ENCODE measurements around the gene ZNF438. TPM values are rescaled to one million over a fixed set of nuclear protein-coding genes. Genes with fewer than 3 reads are reported as not detected.

ZNF438 gene
- total RNA-seq, 1 experiment from 2014 or later, result 8.4 TPM

GRCh38 chr10:31035266-31035798 is 3.7 kb upstream of the ZNF438 start:
- no peak for DNase-seq (ENCODE audit: unreplicated experiment)
- Mint-ChIP-seq H3K4me3 (ENCODE audit: unreplicated experiment) (no peak overlapping the region), H3K27ac (ENCODE audit: low read depth, unreplicated experiment) (peak overlapping the region; percentile 65), H3K9me3 (ENCODE audit: unreplicated experiment) (no peaks in the 10 kb centered on the region), H3K36me3 (ENCODE audit: insufficient read depth, unreplicated experiment) (peaks cover 6% of the 10 kb centered on the region), H3K27me3 (ENCODE audit: insufficient read depth, unreplicated experiment) (no peaks in the 10 kb centered on the region), H3K4me1 (ENCODE audit: insufficient read depth, unreplicated experiment) (peaks cover 18% of the 10 kb centered on the region)
- CTCF ChIA-PET, result no interaction called here
- no peak for TF ChIP-seq CTCF (IDR thresholded peaks at IDR 0.05; ENCODE audit: unreplicated experiment)
- BruUV-seq (replicated peaks), result no TSS peak
- intact Hi-C loops (cut with micrococcal nuclease), result no loop called here
- POLR2A ChIA-PET, result no interaction called here

- Mint-ChIP-seq H3K36me3 (ENCODE audit: insufficient read depth, unreplicated experiment) (peaks cover 6% of the 10 kb centered on the region), H3K4me3 (ENCODE audit: unreplicated experiment) (peak overlapping the region; percentile 13), H3K4me1 (ENCODE audit: insufficient read depth, unreplicated experiment) (peaks cover 23% of the 10 kb centered on the region), H3K27me3 (ENCODE audit: insufficient read depth, unreplicated experiment) (no peaks in the 10 kb centered on the region), H3K27ac (ENCODE audit: low read depth, unreplicated experiment) (peak overlapping the region; percentile 59), H3K9me3 (ENCODE audit: unreplicated experiment) (no peaks in the 10 kb centered on the region)
- ChIA-PET CTCF (interaction anchor here (0.6 to 0.7 kb wide), 3 partner anchors 149 to 308 kb away, joined by 3 read pairs; no protein-coding TSS in a partner anchor), POLR2A (interaction anchor here (0.6 kb wide), 1 partner anchor 48 kb away, joined by 3 read pairs; no protein-coding TSS in a partner anchor)
- peak; percentile 69 for DNase-seq (ENCODE audit: unreplicated experiment)
- BruUV-seq (replicated peaks), result no TSS peak
- intact Hi-C loops (cut with micrococcal nuclease), result loop anchor here (5.0 kb wide), 2 partner anchors 47 to 247 kb away; no protein-coding TSS in a partner anchor
- TF ChIP-seq CTCF (IDR thresholded peaks at IDR 0.05; ENCODE audit: unreplicated experiment), result no peak
These were observed 2.6 kb upstream of the ZNF438 start for GRCh38 chr10:31034098-31034909.

- Mint-ChIP-seq H3K4me1 (ENCODE audit: insufficient read depth, unreplicated experiment) (peaks cover 30% of the 10 kb centered on the region), H3K27ac (ENCODE audit: low read depth, unreplicated experiment) (no peak overlapping the region), H3K4me3 (ENCODE audit: unreplicated experiment) (peak overlapping the region; percentile 78), H3K27me3 (ENCODE audit: insufficient read depth, unreplicated experiment) (no peaks in the 10 kb centered on the region), H3K36me3 (ENCODE audit: insufficient read depth, unreplicated experiment) (peaks cover 6% of the 10 kb centered on the region), H3K9me3 (ENCODE audit: unreplicated experiment) (no peaks in the 10 kb centered on the region)
- intact Hi-C loops (cut with micrococcal nuclease), result loop anchor here (5.0 kb wide), 2 partner anchors 46 to 246 kb away; no protein-coding TSS in a partner anchor
- CTCF ChIA-PET, result interaction anchor here (0.7 to 1.4 kb wide), 2 partner anchors 458 to 896 kb away, joined by 3 to 4 read pairs; no protein-coding TSS in a partner anchor
- no peak for DNase-seq (ENCODE audit: unreplicated experiment)
- no peak for TF ChIP-seq CTCF (IDR thresholded peaks at IDR 0.05; ENCODE audit: unreplicated experiment)
- BruUV-seq (replicated peaks), result no TSS peak
- POLR2A ChIA-PET, result interaction anchor here (0.9 to 2.7 kb wide), 2 partner anchors 48 to 67 kb away, joined by 3 to 38 read pairs; no protein-coding TSS in a partner anchor
These were observed 1.5 kb upstream of the ZNF438 start for GRCh38 chr10:31033147-31033546.
